Gastroesophageal sphincter (tissue), 3 donors: ENCODE measurements around the gene DNAH8.

Source experiments
- POLR2A ChIP-seq, 2 donors: fragments of 450-650 bp; IDR thresholded peaks; one replicate each; pipeline ENCODE4 v1.6.1; 2017; ENCODE audit warnings: antibody characterized with exemption in 2 of 2, mild to moderate bottlenecking in 2 of 2, moderate library complexity in 1 of 2
- TF ChIP-seq, protein P1 (sequence below), 4 experiments: fragments of 200-600 bp in 2 of 4; fragments of 450-650 bp in 2 of 4; sonication (generic) in 1 of 4; IDR thresholded peaks; one replicate each; pipeline ENCODE4 v1.5.1; 2017 to 2019; ENCODE audit warnings: antibody characterized with exemption in 4 of 4, mild to moderate bottlenecking in 2 of 4, moderate library complexity in 2 of 4

DNA sequence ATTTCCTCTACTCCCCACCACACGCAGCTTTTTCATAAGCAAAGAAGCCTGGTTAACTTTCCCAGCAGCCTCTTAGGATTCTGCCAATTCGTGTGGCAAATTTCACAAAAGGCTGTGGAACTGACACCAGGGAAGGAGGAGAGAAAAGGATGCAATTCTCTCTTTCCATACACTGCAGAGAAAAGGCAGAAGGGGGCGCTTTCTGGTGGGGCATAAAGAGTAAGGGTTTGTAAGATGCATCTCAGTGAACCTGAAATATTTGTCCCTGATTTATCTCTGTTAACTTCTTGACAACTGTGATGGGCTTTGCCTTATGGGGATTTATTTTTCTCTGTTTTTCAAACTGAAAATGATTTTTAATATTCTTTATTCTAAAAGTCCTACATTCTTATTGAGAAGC, 288.0 kb downstream of the DNAH8 start:
- TF ChIP-seq, protein P1, sequence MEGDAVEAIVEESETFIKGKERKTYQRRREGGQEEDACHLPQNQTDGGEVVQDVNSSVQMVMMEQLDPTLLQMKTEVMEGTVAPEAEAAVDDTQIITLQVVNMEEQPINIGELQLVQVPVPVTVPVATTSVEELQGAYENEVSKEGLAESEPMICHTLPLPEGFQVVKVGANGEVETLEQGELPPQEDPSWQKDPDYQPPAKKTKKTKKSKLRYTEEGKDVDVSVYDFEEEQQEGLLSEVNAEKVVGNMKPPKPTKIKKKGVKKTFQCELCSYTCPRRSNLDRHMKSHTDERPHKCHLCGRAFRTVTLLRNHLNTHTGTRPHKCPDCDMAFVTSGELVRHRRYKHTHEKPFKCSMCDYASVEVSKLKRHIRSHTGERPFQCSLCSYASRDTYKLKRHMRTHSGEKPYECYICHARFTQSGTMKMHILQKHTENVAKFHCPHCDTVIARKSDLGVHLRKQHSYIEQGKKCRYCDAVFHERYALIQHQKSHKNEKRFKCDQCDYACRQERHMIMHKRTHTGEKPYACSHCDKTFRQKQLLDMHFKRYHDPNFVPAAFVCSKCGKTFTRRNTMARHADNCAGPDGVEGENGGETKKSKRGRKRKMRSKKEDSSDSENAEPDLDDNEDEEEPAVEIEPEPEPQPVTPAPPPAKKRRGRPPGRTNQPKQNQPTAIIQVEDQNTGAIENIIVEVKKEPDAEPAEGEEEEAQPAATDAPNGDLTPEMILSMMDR (IDR thresholded peaks at IDR 0.05) = no peak
- TF ChIP-seq POLR2A (IDR thresholded peaks at IDR 0.05) = no peak
